ENCODE measurements around the gene ATP6V0E1.

The ATP6V0E1 gene
- total RNA-seq: 67.4 to 131 (median 107) reads per million in 4 experiments

- DNase-seq: peak; percentile 89
These were observed at the start of gene ATP6V0E1 for GRCh38 chr5:172983542-172984243. ATP6V0E1 (plus strand) TSS chr5:172983771; CDS start chr5:172983861, 90 bp downstream.

DNA sequence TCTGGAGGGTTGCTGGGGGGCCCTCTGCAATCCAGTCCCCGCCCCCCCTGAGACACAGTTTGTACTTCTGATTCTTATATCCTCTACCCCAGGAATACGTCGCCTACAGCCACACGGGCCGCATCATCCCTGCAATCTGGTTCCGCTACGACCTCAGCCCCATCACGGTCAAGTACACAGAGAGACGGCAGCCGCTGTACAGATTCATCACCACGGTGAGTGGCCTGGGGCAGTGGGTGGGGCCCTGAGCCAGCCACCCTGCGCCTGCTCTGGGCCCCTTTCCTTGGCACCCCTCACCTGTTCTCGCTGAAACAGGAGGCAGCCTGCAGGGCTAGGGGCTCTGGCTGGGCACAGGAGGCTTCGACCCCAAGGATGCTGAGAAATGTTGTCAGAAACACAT lies 48.5 kb upstream of the ATP6V0E1 start:
- no peak for DNase-seq

DNA sequence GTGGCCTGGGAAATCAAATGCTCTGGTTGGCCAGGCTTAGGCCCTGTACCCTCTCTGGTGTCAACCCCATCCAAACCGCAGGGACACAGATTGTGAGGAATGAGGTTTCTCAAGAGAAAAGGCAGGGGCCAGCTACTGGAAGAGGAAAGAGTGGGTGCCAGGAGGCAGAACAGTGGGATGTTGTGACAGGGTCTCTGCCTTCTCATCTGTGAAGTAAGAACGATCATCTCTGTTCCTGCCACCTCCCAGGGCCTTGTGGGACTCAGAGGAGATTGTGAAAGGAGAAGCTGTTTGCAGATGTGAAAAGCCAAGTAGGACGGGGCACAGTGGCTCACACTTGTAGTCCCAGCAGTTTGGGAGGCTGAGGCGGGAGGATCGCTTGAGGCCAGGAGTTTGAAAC lies 47.2 kb upstream of the ATP6V0E1 start:
- no peak for DNase-seq

GRCh38 chr5:172939071-172939470 lies 44.5 kb upstream of the ATP6V0E1 start:
- DNase-seq: no peak

- DNase-seq: no peak
These were observed 43.8 kb upstream of the ATP6V0E1 start for GRCh38 chr5:172939611-172940267.

DNA sequence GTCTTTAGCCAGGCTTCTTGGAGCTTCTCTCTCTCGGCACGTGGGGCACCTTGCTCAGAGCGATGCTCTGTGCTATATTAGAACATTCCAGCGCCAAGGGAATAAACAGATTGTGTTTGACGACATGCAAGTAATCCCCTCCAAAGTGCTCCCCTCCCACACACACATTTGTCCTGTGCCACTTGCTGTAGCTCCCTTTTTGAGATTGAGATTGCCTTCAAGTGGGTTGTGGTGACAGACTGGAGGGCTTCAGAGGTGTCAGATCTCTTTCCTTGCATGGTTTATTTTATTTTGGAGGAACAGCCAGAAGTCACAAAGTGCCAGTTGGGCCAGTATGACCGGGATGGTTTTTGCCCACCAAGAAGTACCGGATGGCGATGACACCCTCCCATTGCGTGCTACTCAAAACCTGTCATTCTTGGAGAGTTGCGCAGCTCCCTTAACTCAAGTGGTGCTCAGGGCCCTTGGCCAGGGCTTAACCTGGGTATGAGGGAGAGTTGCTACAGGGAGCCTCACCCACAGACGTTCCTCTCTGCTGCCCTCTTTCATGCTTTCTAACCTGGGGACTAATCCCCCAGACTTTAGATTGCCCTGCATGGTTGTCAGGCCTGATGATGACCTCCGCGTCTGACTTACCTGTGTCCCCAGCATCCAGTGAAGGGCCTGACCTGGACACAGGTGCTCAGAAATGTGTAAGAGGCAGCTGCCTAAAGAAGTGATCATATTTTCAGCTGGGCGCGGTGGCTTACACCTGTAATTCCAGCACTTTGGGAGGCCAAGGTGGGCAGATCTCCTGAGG lies 43.1 kb upstream of the ATP6V0E1 start:
- DNase-seq: no peak

DNA sequence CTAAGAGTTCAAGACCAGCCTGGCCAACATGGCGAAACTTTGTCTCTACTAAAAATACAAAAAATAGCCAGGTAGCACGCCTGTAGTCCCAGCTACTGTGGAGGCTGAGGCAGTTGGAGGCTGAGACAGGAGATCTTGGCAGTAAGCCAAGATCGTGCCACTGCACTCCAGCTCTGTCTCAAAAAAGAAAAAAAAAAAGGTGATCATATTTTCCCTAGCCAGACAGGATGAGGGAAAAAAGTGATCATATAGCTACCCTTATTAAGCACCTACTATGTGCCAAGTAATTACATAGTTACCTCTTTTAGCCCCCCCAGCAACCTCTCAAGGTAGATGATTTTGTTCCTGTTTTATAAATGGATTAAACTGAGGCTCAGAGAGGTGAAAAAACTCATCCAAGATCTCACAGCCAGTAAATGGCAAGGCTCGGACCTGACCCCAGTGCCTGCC lies 42.5 kb upstream of the ATP6V0E1 start:
- no peak for DNase-seq

- DNase-seq: no peak
These were observed 41.0 kb upstream of the ATP6V0E1 start for GRCh38 chr5:172942556-172942955.

- no peak for DNase-seq
These were observed 40.2 kb upstream of the ATP6V0E1 start for GRCh38 chr5:172943283-172943841.

GRCh38 chr5:172943906-172944305 lies 39.7 kb upstream of the ATP6V0E1 start:
- DNase-seq: no peak

- DNase-seq: no peak
These were observed 38.8 kb upstream of the ATP6V0E1 start for GRCh38 chr5:172944741-172945140.

GRCh38 chr5:172945151-172945550 lies 38.4 kb upstream of the ATP6V0E1 start:
- no peak for DNase-seq

- no peak for DNase-seq
These were observed 37.4 kb upstream of the ATP6V0E1 start for GRCh38 chr5:172946146-172946545.

DNA sequence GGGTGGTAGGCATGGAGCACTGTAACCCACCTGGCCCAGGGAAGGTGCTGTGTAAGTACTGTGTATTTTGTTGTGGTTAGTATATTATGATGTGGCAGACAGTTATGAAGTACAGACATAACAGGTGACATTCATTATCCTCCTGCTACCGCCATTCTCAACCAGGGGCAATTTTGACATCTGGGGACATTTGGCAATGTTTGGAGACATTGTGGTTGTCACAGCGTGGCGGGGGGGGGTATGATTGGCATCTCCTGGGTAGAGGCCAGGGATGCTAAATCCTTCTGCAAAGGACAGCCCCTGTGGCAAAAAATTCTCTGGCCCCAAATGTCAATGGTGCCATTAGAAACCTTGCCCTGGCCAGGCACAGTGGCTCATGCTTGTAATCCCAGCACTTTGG lies 34.1 kb upstream of the ATP6V0E1 start:
- no peak for DNase-seq

GRCh38 chr5:172950176-172950965 lies 33.2 kb upstream of the ATP6V0E1 start:
- no peak for DNase-seq

DNA sequence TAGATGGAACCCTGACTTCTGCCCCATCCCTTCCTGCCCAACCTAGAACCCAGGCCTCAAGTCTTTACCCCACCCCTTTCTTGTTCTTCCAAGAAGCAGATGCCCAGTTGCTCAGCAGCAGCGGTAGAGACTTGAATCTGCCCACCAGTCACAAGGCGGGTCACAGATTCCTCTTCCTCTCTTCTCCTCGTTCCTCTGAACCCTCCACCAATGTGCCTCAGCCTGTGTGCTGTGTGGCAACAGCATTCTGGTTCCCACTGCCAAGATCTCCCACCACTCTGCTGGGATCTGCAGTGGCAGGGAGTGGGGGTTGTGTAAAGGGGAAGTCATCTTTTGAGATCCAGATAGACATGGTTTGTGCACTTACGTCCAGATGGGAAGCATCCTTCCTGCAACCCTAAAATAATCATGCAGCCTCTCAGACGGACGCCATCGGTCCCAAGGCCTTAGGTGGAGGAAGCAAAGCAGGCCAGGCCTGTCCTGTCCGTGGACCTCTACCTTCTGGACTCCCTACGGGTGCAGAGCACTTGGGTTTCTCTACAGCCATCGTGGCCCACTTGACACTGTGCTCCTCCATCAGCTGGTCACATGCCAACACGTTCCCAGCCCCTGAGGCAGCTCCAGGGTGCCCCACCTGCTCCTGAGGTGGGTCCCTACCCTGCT lies 32.1 kb upstream of the ATP6V0E1 start:
- no peak for DNase-seq

GRCh38 chr5:172952034-172952511 lies 31.5 kb upstream of the ATP6V0E1 start:
- no peak for DNase-seq

- DNase-seq: no peak
These were observed 29.5 kb upstream of the ATP6V0E1 start for GRCh38 chr5:172953776-172954675.

DNA sequence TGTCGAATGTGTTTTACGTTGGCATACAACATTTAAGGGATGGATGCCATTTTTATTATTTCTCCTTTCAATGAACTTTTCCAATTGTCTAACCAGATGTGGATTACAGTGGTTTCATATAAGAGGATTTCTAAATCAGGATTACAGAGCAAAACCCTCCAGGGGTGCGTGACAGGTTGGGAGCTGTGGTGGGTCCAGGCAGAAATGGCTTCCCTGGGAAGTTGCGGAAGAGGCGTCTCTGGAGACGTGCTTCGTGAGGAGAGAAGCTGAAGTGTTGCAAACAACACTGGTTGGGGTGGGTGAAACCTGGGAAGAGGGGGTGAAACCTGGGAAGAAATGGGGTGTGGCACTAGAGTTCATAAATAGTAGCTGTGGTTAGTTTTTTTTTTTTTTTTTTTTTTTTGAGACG lies 28.8 kb upstream of the ATP6V0E1 start:
- DNase-seq: no peak

- DNase-seq: no peak
These were observed 27.3 kb upstream of the ATP6V0E1 start for GRCh38 chr5:172956228-172956627.

DNA sequence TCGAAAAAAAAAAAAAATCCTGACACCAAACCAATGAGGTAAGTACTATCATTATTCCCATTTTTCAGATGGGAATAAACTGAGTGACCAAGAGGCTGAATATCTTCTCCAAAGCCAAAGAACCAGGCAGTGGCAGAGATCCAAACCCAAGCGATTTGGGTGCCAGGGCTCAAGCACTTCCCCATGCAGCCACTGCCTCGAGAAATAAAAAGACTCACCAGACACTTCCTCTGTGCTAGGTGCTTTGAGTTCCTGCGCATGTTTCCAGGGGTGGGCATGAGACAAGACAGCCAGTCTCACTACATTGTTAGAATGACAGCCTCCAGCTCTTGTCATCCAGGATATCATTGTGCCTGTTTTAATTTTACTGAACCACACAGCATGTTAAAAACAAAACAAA lies 26.6 kb upstream of the ATP6V0E1 start:
- DNase-seq: no peak

Measured in effector CD8-positive, alpha-beta T cell (primary cell).